GM12878 (cell line): Measurements from ENCODE around the gene DNAJC27. TPM values are rescaled to one million over a fixed set of nuclear protein-coding genes. Genes with fewer than 3 reads are reported as not detected.

ENCODE experiments used
- ATAC-seq: fragments of 200-7000 bp; cut with Tn5 transposase; 3 replicates; pipeline ENCODE4 v1.9.1; 2020; ENCODE audit warnings: mild to moderate bottlenecking, moderate library complexity
- BruUV-seq: library from RNA; stranded (reverse); fragments of 400-500 nt; replicated peaks from 2 replicates; lab custom pipeline; 2021; lab: Mats Ljungman, UMichigan
- CTCF ChIA-PET: fragments of 300-600 bp; sonication (Branson Sonifier 250); formaldehyde crosslinking; extraction: SDS; loops from one replicate; lab custom pipeline; 2021; ENCODE audit warnings: inconsistent platforms; lab: Yijun Ruan, JAX
- POLR2A ChIA-PET: fragments of 350-600 bp; formaldehyde crosslinking; extraction: SDS; loops from one replicate; lab custom pipeline; 2021; ENCODE audit warnings: inconsistent platforms; lab: Charles Lee
- RAD21 ChIA-PET: fragments of 300-600 bp; sonication (Branson Sonifier 250); formaldehyde crosslinking; loops from one replicate; lab custom pipeline; 2023; ENCODE audit warnings: antibody characterized with exemption; ENCODE audit not compliant: unreplicated experiment; lab: Charles Lee
- SMC1A ChIA-PET: fragments of 300-600 bp; sonication (Branson Sonifier 250); formaldehyde crosslinking; loops from one replicate; lab custom pipeline; 2023; ENCODE audit not compliant: unreplicated experiment, uncharacterized antibody; lab: Charles Lee
- DNase-seq: peaks from one replicate; pipeline ENCODE4 v3.0.0-alpha.2; 2011; ENCODE audit warnings: low read depth, low spot score
- FAIRE-seq: peaks from 3 replicates; lab custom pipeline; 2011; peaks lifted over from hg19 to GRCh38; lab: Jason Lieb, UNC
- H2AFZ ChIP-seq: 2 replicates; pipeline ENCODE4 v1.6.0; 2011; ENCODE audit warnings: low read depth, low read length, control low read depth; ENCODE audit not compliant: control insufficient read depth
- H3K27ac ChIP-seq: 2 replicates; pipeline ENCODE4 v1.5.1; 2011; ENCODE audit warnings: control low read depth; ENCODE audit not compliant: control insufficient read depth, insufficient read depth
- H3K27me3 ChIP-seq, 2 experiments: replicated peaks in 1 of 2; 2 replicates each; pipeline versions ENCODE4 v1.6.0 to v1.6.1; 2011; ENCODE audit warnings: low read length in 1 of 2; ENCODE audit not compliant: control insufficient read depth in 2 of 2, insufficient read depth in 2 of 2
- H3K36me3 ChIP-seq, 2 experiments: 2 replicates each; pipeline ENCODE4 v1.5.1; 2011; ENCODE audit warnings: low read length in 1 of 2; ENCODE audit not compliant: control insufficient read depth in 2 of 2, insufficient read depth in 2 of 2
- H3K4me1 ChIP-seq: 2 replicates; pipeline ENCODE4 v1.6.1; 2011; ENCODE audit warnings: mild to moderate bottlenecking, low read length, moderate library complexity, mixed read lengths; ENCODE audit not compliant: control insufficient read depth, insufficient read depth
- H3K4me2 ChIP-seq: 2 replicates; pipeline ENCODE4 v1.6.0; 2011; ENCODE audit warnings: control low read depth; ENCODE audit not compliant: control insufficient read depth, insufficient read depth
- H3K4me3 ChIP-seq: fragments of 200-600 bp; sonication (generic); 2 replicates; pipeline ENCODE4 v1.5.1; 2016
- H3K79me2 ChIP-seq: 2 replicates; pipeline ENCODE4 v1.6.0; 2011; ENCODE audit warnings: low read length; ENCODE audit not compliant: control insufficient read depth, insufficient read depth
- H3K9ac ChIP-seq: 2 replicates; pipeline ENCODE4 v1.8.0; 2011; ENCODE audit warnings: low read length, control low read depth, mixed read lengths; ENCODE audit not compliant: control insufficient read depth, insufficient read depth
- H3K9me3 ChIP-seq: replicated peaks from 3 replicates; pipeline ENCODE4 v1.5.1; 2011; ENCODE audit warnings: mild to moderate bottlenecking, low read length; ENCODE audit not compliant: control insufficient read depth, insufficient read depth
- H4K20me1 ChIP-seq: 2 replicates; pipeline ENCODE4 v1.6.0; 2011; ENCODE audit not compliant: control insufficient read depth, insufficient read depth
- BRCA1 ChIP-seq: IDR thresholded peaks from 2 replicates; pipeline ENCODE4 v1.6.1; 2011; ENCODE audit warnings: low read depth, low read length, improper control_type of control experiment
- CHD4 ChIP-seq: fragments of 200-600 bp; sonication (generic); IDR thresholded peaks from 2 replicates; pipeline ENCODE4 v1.6.1; 2016; ENCODE audit warnings: mild to moderate bottlenecking
- CREM ChIP-seq: IDR thresholded peaks from 2 replicates; pipeline ENCODE4 v1.6.1; 2014; ENCODE audit warnings: antibody characterized with exemption, low read depth
- JUNB ChIP-seq: IDR thresholded peaks from 2 replicates; pipeline ENCODE4 v1.6.1; 2016; ENCODE audit warnings: antibody characterized with exemption, mild to moderate bottlenecking
- NFYB ChIP-seq: IDR thresholded peaks from 2 replicates; pipeline ENCODE4 v1.6.1; 2011; ENCODE audit warnings: low read depth, mild to moderate bottlenecking, low read length, improper control_type of control experiment, moderate library complexity; ENCODE audit not compliant: insufficient read depth
- POU2F2 ChIP-seq: IDR thresholded peaks from 3 replicates; pipeline ENCODE4 v1.6.1; 2011; ENCODE audit warnings: low read depth, mild to moderate bottlenecking, low read length, borderline replicate concordance
- USF2 ChIP-seq: IDR thresholded peaks from 2 replicates; pipeline ENCODE4 v1.6.1; 2011; ENCODE audit warnings: low read depth, low read length, improper control_type of control experiment, borderline replicate concordance
- WGBS: methylation state at CpG from one replicate; pipeline ENCODE4 v1.1.6; 2016; ENCODE audit warnings: low lambda C conversion rate; ENCODE audit not compliant: insufficient replicate concordance, insufficient coverage; ENCODE audit errors: missing lambda C conversion rate; 5-methylcytosine and 5-hydroxymethylcytosine counted together
- in situ Hi-C: fragments of 300-500 bp; cut with MboI; formaldehyde crosslinking; loops from 9 replicates; pipeline ENCODE4 v1.14.3; 2018; ENCODE audit warnings: mixed read lengths
- intact Hi-C: fragments of 100-400 bp; cut with micrococcal nuclease; formaldehyde crosslinking; loops from one replicate; pipeline ENCODE4 v1.14.2; 2022; ENCODE audit not compliant: unreplicated experiment
- polyA plus RNA-seq, 11 experiments: library from polyadenylated mRNA; depleted of rRNA in 4 of 11; unstranded in 6 of 11; stranded (reverse) in 5 of 11; fragments of >200 nt; fragmentation: Nextera tagmentation in 4 of 11; fragmentation: Illumina TruSeq in 1 of 11; extraction: Ambion mirVana in 4 of 11; extraction: Trizol in 1 of 11; gene quantifications; 1 replicate in 1 of 11; 2 replicates in 10 of 11; pipeline versions ENCODE4 v1.2.1 to v1.2.3, GENCODE V29; 2011 to 2016; ENCODE audit warnings: inconsistent platforms in 2 of 11, missing spikeins in 2 of 11, low read depth in 1 of 11
- total RNA-seq, 4 experiments: library from RNA; depleted of rRNA in 3 of 4; stranded (reverse); fragments of >200 nt in 3 of 4; fragmentation: Illumina TruSeq in 1 of 4; extraction: Trizol in 1 of 4; gene quantifications; 2 replicates each; pipeline versions ENCODE4 v1.2.1 to v1.2.3, GENCODE V29; 2013 to 2021

Gene DNAJC27
- total and polyA plus RNA-seq, 10 of the 15 experiments (the other 5 are each of a cell fraction or from before 2014, with no cell fraction given): 0.95 to 9.6 (median 3.7) TPM

DNA sequence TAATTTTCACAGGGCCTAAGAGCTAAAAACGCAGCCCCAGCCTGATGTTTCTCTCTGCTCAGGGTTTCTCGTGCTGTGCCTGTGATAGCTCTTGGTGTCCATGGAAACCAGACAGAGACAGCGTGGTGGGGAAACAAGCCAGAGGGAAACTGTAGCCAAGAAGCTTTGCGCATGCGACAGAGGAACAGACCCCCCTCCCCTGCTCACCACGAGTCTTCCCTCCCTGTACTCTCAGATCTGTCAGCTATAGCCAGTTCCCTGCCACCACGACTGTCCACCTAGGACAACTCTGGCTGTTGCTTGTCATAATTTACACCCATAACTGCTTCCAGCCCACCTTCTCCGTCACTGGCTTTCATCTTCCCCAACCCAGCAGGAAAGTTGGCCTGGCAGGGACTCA is 13.2 kb upstream of the DNAJC27 start:
- Histone ChIP-seq H3K4me2 (no peak overlapping the region), H3K79me2 (no peaks in the 10 kb centered on the region), H3K36me3 (no peaks in the 10 kb centered on the region), H3K4me1 (no peaks in the 10 kb centered on the region), H3K27ac (no peak overlapping the region), H3K27me3 (no peaks in the 10 kb centered on the region), H2AFZ (no peak overlapping the region), H4K20me1 (no peaks in the 10 kb centered on the region), H3K9me3 (no peaks in the 10 kb centered on the region), H3K4me3 (no peak overlapping the region), H3K9ac (no peak overlapping the region)
- ChIA-PET SMC1A (interaction anchor here (0.6 to 2.5 kb wide), 2 partner anchors 10 to 212 kb away, joined by 3 to 7 read pairs; no protein-coding TSS in a partner anchor), CTCF (interaction anchor here (2.6 kb wide), 1 partner anchor 9 kb away, joined by 14 read pairs; no protein-coding TSS in a partner anchor), POLR2A (no interaction called here), RAD21 (no interaction called here)
- no peak for FAIRE-seq
- ATAC-seq: no peak
- in situ Hi-C loops: no loop called here
- intact Hi-C loops: no loop called here
- no peak for TF ChIP-seq CHD4
- no peak for TF ChIP-seq USF2
- TF ChIP-seq POU2F2: no peak
- no peak for TF ChIP-seq BRCA1
- no peak for TF ChIP-seq CREM
- no peak for TF ChIP-seq NFYB
- no peak for TF ChIP-seq JUNB
- WGBS: 24% methylated on average over 8 of the region's 8 CpGs
- no peak for DNase-seq
- no TSS peak for BruUV-seq
